HG02885 (cell line): ENCODE data around the gene RIPK4.

Experiments used
- ATAC-seq: cut with Tn5 transposase; IDR thresholded peaks from one replicate; pipeline ENCODE4 v1.9.1; 2021; ENCODE audit warnings: mild to moderate bottlenecking; ENCODE audit not compliant: unreplicated experiment, poor library complexity

RIPK4 gene

DNA sequence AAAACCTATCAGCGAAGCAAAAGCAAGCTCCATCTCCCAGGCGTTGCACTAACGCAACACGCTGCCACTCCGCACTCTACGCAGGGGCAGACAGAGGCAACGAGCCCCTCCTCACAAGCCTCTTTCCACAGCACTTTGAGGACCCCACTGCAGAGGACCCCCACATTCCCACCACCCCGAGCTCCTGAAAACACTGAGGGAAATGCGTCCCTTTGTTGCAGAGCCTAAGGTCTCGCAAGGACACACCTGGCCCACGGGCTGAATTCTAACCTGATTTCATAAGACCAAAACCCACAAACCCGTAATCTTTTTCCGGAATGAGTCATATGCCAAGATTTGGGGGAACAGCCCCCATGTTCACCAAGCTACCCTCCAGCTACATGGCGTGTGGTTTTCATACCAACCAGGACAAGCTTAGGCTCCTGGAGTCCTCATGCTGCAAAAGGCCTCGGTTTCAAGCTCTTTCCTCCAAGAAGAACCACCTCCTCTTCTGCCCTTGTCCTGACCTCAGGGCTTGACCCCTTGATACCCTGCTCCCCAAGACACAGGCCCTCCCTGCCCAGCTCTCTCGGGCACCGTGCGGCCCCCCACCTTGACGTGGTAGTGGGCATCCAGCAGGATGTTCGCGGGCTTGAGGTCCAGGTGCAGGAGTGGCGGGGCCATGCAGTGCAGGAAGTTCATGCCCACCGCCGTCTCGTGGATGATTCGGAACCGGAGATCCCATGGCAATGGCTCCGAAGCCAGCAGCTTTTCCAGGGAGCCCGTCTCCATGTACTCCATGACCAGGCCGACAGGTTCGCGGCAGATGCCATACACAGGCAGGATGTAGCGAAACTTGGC, 10.7 kb downstream of the RIPK4 start:
- ATAC-seq = no peak

- ATAC-seq = no peak
These were observed 11.5 kb downstream of the RIPK4 start for GRCh38 chr21:41755258-41755933.

GRCh38 chr21:41754479-41754891, 12.4 kb downstream of the RIPK4 start:
- no peak for ATAC-seq

- no peak for ATAC-seq
These were observed 13.6 kb downstream of the RIPK4 start for GRCh38 chr21:41753006-41753898.

DNA sequence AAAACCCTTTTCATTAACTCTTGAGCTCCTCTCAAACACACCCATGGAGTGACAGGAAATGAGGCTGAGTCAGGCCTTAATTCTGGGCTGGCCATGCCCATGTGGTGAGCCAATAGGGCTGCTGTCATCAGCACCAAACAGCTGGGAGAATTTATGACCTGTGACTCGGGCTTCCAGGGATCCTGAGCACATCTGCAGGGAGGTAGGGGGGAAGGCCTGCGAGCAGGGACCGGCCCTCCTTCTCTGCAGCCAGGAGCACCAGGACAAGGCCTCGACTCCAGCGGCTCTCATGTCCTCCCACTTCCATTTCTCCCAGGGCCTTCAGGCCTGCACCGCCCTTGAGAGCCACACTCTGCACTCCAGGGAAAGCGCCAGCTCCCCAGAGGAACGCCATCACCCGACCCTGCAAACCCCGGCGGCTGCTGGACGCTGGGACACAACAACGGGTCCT, 14.6 kb downstream of the RIPK4 start:
- ATAC-seq = no peak

GRCh38 chr21:41751611-41752011, 15.2 kb downstream of the RIPK4 start:
- no peak for ATAC-seq

GRCh38 chr21:41750532-41751151, 16.2 kb downstream of the RIPK4 start:
- ATAC-seq = no peak

DNA sequence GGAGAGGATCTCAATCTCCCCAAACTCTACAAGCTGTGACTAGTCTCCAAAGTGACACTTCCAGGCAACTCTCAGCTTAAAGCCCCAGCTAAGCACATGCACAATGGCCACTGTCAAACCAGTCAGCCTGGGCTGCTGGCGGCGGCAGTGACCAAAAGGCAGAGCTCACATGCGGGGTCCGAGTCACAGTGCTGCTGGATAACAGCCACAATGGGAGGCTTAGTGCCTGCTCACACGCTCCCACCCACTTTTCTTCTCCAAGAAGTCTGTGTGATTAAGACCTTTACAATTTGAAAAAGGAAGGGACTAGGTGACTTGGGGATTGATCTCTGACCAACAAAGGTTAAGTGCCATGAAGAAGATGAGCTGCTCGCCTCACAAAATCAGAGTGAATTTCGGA, 16.8 kb downstream of the RIPK4 start:
- ATAC-seq = no peak

GRCh38 chr21:41749286-41749685, 17.6 kb downstream of the RIPK4 start:
- ATAC-seq = no peak

DNA sequence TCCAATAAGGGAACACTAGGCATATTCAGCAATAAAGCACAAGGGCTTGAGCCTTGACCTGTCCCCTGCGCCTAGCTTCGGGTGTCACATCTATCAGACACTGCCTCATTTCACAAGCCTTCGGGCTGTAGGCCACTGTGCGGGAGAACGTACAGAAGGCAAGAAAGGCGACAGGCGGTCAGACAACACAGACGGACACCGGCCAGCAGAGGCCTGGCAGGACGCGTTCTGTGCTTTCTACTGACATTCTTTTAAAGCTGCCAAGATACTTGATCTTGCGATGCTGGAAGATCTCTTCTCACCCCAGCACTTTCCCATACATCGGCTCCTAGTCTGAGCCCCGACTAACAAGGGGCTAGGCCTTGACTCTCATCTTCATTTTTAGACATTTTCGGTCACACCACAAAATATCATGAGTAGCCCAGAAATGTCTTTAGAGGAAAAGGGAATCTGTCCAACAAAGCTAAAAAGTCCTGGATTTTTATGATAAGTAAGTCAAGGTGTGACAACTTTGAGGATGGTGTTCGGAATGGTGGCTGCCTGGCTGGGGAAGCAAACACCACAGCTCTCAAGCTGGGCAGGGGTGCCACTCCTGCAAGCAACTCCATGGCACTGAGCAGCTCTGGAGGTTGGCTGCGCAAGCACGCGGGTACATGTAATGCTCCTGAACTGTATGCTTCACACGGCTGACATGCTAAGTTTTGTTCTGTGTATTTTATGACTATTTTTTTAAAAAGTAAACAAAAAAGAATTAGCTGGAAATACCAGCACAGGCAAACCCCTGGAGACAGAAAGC, 18.7 kb downstream of the RIPK4 start:
- no peak for ATAC-seq

GRCh38 chr21:41746744-41747006, 20.2 kb downstream of the RIPK4 start:
- ATAC-seq = no peak

- ATAC-seq = no peak
These were observed 20.7 kb downstream of the RIPK4 start for GRCh38 chr21:41745971-41746743.

- ATAC-seq = no peak
These were observed 21.6 kb downstream of the RIPK4 start for GRCh38 chr21:41745026-41745820.

DNA sequence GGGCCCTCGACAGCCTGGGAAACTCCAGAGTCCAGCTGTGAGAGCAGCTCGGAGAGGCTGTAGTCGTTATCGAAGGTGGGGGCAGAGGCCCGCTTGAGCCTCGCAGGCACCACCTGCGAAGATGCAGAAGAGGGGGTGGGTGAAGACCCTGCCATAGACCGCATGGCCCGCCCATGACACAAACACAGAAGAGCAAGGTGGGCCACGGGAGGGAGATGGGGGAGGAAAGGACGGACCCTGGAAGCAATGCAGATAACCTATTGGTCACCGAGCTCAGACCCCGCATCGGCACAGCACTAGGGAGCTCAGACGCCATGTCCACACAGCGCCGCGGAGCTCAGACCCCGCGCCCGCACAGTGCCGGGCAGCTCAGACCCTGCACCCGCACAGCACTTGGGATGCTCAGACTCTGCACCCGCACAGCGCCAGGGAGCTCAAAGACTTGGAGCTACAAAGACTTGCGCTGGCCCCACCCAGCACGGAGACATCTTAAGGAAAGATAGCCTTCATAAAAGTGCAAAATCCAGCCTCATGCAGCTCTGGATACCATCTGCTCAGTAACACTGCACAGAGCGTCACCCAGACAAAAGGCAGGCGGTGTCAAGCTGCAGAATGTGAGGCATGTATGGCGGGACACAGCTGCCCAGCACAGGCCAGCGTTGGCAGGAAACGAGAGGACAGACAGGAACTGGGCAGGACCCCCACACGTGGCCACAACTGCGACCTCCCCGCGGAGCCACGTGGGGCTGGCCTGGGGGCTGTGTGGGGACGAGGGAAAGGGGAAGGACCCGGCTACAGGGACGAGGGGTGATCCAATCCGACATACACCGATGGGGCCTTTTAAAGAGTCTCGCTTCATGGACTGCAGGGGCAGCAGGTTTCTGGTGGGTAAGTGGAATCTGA, 22.6 kb downstream of the RIPK4 start:
- ATAC-seq = no peak

DNA sequence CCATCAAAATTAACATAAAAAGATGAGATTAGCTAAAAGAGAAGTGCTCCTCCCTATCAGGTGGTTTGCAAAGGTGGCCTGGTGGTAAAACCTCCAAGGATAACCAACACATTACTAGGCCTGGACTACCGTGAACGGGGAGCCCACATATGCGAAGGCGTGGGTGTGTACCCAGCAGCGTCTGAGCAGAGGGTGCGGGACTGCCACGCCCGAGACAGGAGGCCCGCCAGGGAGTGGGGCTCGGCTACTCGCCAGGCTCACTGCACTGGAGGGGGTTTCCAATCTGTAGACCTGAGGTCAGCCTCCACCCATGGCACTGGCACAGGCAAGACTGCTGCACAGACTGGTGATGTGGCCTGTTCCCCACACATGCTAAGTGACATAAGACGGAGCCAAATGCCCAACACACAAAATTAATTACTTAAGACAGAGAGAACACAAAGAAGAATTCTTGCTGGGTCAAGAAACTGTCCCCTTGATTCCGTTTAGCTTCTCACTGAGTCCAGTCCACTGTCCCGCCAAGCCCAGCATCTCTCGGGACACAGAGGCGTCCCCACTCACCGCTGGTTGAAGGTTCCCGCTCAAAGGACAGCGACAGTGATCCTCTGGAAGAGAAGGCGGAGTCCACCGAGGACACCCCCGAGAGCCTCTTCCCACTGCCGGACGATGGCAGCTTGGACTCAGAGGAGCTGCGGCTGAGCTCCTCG, 23.4 kb downstream of the RIPK4 start:
- ATAC-seq = no peak

DNA sequence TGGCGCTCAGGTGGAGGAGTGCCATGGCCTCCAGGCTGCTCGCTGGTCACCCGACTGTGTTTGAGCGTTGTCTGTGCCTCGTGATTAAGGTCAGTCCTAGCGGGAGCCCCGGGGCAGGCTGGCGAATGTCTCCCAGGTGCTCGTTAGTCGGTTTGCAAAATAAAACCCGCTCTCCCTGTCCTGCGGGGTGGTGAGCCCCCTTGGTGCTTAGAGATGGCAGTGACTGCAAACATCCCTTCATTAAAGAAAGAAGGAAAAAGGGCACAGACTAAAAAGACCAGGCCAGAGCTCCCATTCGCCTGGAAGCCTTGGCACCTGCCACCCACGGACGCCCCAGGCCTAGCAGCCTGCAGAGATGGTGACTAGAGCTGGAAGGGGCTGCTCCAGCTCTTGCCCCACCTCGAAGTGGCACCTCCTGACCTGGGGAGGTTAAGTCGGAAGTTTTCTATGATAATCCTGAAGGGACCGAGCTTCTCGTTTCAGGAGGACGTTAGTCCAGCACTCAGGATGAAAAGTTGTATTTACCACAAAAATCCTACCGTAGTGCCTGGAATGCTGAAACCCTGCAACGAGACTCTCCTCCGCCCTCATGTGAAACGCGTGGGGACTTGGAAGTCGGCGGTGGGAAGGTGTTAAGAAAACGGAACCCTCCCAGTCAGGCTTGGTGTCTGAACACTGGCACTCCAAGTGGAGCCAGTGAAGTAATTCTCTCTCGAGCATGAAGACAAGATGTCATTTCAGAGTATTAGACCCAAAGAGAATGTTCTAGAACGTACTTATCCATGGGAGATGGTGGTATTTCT, 24.6 kb downstream of the RIPK4 start:
- no peak for ATAC-seq
